Inferior parietal cortex (tissue), 1 donor: ENCODE data around the gene PRSS2.

Experiments
- DNase-seq: peaks from one replicate; pipeline ENCODE4 v3.0.0-alpha.2; 2016; ENCODE audit errors: extremely low spot score

PRSS2 gene

DNA sequence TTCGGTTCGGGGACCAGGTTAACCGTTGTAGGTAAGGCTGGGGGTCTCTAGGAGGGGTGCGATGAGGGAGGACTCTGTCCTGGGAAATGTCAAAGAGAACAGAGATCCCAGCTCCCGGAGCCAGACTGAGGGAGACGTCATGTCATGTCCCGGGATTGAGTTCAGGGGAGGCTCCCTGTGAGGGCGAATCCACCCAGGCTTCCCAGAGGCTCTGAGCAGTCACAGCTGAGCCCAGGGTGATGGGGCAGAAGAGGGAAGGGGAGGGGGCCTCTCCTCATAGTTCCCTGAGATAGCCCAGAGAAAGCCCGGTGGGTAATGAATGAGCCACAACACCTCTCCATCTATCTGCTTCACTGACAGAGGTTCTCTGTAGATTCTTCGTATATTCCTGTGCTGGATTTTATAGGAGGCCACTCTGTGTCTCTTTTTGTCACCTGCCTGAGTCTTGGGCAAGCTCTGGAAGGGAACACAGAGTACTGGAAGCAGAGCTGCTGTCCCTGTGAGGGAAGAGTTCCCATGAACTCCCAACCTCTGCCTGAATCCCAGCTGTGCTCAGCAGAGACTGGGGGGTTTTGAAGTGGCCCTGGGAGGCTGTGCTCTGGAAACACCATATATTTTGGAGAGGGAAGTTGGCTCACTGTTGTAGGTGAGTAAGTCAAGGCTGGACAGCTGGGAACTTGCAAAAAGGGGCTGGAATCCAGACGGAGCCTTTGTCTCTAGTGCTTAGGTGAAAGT is 16.4 kb downstream of the PRSS2 start:
- no peak for DNase-seq

GRCh38 chr7:142787783-142788182 is 17.0 kb downstream of the PRSS2 start:
- no peak for DNase-seq

- DNase-seq, result no peak
Observed at GRCh38 chr7:142788303-142789289, 17.8 kb downstream of the PRSS2 start.

- DNase-seq, result no peak
Observed at GRCh38 chr7:142789441-142789840, 18.7 kb downstream of the PRSS2 start.

DNA sequence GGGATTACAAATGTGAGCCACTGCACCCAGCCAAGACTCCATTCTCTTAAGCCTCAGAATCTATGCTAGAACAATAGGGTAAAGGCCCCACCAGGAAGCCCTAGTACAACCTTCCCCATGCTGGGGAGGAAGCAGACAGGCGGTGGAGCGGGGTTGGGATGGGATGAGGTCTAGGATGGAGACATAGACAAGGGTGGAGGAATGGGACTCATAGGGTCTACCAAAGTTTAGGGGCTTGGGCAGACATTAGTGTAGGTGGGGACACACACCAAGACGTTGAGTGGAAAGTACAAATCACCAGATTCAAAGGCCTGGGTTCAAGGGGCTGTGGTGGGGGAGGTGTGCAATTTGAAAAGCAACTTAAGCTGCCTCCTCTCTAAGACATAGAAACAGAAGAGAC is 19.3 kb downstream of the PRSS2 start:
- no peak for DNase-seq

- DNase-seq, result no peak
Observed at GRCh38 chr7:142790555-142790954, 19.8 kb downstream of the PRSS2 start.

GRCh38 chr7:142791502-142791901 is 20.7 kb downstream of the PRSS2 start:
- no peak for DNase-seq

DNA sequence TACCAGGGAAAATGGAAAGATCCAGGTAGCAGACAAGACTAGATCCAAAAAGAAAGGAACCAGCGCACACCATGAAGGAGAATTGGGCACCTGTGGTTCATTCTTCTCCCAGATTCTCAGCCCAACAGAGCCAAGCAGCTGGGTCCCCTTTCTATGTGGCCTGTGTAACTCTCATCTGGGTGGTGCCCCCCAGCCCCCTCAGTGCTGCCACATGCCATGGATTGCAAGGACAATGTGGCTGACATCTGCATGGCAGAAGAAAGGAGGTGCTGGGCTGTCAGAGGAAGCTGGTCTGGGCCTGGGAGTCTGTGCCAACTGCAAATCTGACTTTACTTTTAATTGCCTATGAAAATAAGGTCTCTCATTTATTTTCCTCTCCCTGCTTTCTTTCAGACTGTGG is 21.4 kb downstream of the PRSS2 start:
- no peak for DNase-seq

- DNase-seq, result no peak
Observed at GRCh38 chr7:142792593-142792992, 21.8 kb downstream of the PRSS2 start.

- DNase-seq, result no peak
Observed at GRCh38 chr7:142793156-142793555, 22.4 kb downstream of the PRSS2 start.

DNA sequence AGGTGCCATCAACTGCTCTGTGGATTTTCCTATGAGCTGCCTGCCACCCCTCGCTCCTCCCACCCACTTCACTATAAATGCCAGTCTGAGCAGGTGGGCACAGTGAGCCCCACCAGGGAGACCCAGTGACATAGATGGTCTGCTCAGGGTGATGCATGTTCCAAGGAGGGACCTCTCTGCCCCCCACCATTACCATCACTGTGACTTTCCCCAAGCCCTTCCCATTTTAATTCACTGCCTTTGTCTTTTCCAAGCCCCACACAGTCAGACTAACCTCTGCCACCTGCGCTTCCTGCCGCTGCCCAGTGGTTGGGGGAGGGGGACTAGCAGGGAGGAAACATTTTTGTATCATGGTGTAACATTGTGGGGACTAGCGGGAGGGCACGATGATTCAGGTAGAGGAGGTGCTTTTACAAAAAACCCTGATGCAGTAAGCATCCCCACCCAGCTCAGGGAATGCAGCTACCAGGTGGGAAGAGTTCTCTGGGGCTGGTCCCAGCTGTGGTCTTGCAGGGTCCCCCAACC is 24.6 kb downstream of the PRSS2 start:
- DNase-seq, result no peak

DNA sequence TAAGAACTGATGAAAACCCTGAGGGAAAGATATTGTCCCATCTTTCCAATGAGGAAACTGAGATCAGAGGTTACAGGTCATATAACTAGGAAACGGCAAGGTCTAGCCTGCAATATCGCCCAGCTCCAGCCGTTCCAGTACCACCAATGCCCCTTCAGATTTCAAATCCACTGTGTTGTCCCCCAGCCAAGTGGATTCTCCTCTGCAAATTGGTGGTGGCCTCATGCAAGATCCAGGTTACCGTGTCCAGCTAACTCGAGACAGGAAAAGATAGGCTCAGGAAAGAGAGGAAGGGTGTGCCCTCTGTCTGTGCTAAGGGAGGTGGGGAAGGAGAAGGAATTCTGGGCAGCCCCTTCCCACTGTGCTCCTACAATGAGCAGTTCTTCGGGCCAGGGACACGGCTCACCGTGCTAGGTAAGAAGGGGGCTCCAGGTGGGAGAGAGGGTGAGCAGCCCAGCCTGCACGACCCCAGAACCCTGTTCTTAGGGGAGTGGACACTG is 25.3 kb downstream of the PRSS2 start:
- DNase-seq, result no peak

- DNase-seq, result no peak
Observed at GRCh38 chr7:142796501-142797390, 26.0 kb downstream of the PRSS2 start.

- DNase-seq, result no peak
Observed at GRCh38 chr7:142797391-142798377, 26.9 kb downstream of the PRSS2 start.

- DNase-seq, result no peak
Observed at GRCh38 chr7:142798451-142799436, 28.0 kb downstream of the PRSS2 start.

DNA sequence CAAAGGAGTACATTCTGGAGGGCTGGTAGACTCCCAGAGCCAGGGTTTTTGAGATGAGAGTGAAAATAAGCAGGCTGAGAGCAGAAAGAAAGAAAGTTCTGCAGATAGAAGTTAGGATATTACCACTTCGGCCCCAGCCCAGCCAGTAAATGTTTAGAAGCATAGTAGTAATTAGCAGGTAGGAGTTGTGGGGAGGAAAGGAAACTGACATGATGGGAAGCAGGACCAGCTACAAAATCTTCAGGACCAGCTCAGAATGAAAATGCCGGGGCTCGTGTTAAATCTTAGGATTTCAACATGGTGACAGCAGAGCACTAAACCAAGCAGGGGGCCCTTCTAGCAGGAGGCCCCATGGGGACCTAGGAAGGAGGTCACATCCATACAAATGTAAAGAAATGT is 28.7 kb downstream of the PRSS2 start:
- no peak for DNase-seq

DNA sequence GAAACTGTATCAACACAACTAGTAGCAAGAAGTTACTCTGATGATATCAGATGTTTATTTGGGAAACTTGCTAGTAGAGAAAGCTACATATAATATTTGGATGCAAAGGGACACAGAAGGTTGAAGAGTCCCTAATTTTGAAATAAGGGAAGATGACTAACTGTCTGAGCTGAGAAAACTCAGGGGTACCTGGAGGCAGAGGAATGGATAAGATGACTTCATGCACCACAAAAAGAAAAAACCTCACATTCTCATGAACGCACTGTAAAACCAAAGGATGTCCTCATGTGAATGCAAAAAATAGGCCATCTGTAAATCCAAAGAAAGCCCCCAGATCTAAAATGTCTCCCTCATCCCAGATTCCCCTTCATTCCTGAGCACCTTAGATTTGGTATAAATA is 29.3 kb downstream of the PRSS2 start:
- DNase-seq, result no peak

DNA sequence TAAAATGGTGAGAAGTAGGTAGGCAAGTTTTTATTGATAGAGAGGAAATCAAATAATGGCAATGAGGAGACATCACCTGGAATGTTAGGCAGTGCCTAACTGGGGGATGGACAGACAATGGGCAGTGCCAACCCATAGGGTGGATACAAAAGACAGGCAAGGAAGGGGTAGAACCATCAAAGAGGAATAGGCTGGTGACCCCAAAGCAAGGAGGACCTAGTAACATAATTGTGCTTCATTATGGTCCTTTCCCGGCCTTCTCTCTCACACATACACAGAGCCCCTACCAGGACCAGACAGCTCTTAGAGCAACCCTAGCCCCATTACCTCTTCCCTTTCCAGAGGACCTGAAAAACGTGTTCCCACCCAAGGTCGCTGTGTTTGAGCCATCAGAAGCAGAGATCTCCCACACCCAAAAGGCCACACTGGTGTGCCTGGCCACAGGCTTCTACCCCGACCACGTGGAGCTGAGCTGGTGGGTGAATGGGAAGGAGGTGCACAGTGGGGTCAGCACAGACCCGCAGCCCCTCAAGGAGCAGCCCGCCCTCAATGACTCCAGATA is 30.0 kb downstream of the PRSS2 start:
- DNase-seq, result no peak
